GM23338 (cell line): Measurements from ENCODE around the gene WAPL.

Experiments used
- CREB1 ChIP-seq: fragments of 250-450 bp; sonication (Bioruptor Pico); IDR thresholded peaks from 2 replicates; pipeline ENCODE4 v1.5.0; 2020; ENCODE audit warnings: low read depth, mild to moderate bottlenecking, moderate library complexity
- CTCF ChIP-seq, 2 experiments: fragments of 200-600 bp in 1 of 2; sonication (generic) in 1 of 2; conservative IDR thresholded peaks; 2 replicates each; pipeline versions ENCODE4 v1.5.1 to v1.6.1; 2016 to 2017; ENCODE audit warnings: antibody characterized with exemption in 2 of 2, low read depth in 2 of 2, mild to moderate bottlenecking in 2 of 2, moderate library complexity in 1 of 2
- EZH2 ChIP-seq: fragments of 200-600 bp; sonication (generic); IDR thresholded peaks from one replicate; pipeline ENCODE4 v1.8.0; 2017; ENCODE audit warnings: antibody characterized with exemption, mild to moderate bottlenecking, low read depth; ENCODE audit not compliant: unreplicated experiment
- EZH2phosphoT487 ChIP-seq: fragments of 200-600 bp; sonication (generic); IDR thresholded peaks from one replicate; pipeline ENCODE4 v1.8.1; 2018; ENCODE audit warnings: antibody characterized with exemption; ENCODE audit not compliant: unreplicated experiment
- NANOG ChIP-seq: IDR thresholded peaks from 2 replicates; pipeline ENCODE4 v1.6.1; 2016; ENCODE audit warnings: antibody characterized with exemption, borderline replicate concordance
- POLR2AphosphoS5 ChIP-seq: IDR thresholded peaks from 2 replicates; pipeline ENCODE4 v1.6.1; 2016; ENCODE audit warnings: antibody characterized with exemption, low read depth
- REST ChIP-seq: IDR thresholded peaks from one replicate; pipeline ENCODE4 v1.6.1; 2018; ENCODE audit warnings: antibody characterized with exemption; ENCODE audit not compliant: unreplicated experiment
- ZNF462 ChIP-seq: fragments of 250-450 bp; sonication (Bioruptor Pico); IDR thresholded peaks from 2 replicates; pipeline ENCODE4 v1.5.0; 2020; ENCODE audit warnings: mild to moderate bottlenecking, moderate library complexity
- TF ChIP-seq, protein P1 (sequence below): IDR thresholded peaks from 2 replicates; pipeline ENCODE4 v1.6.1; 2016; ENCODE audit warnings: antibody characterized with exemption

DNA sequence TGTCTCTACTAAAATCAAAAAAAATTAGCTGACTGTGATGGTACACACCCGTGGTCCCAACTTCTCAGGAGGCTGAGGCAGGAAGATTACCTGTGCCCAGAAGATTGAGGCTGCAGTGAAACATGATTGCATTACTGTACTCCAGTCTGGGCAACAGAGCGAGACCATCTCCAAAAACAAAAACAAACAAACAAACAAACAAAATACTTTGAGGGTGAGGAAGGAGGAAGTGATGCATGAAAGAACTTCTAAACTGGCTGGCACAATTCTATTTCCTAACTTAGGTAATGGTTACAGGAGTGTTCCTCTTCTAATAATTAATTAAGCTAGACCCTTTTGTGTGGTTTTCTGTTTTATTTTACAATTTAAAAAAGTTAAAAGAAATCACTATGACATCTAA, 15.5 kb downstream of the WAPL start:
- TF ChIP-seq CTCF (conservative IDR thresholded peaks at IDR 0.05; ENCODE audit: low read depth in 2 of 2) = no peak
- no peak for TF ChIP-seq REST
- TF ChIP-seq POLR2AphosphoS5 = no peak
- no peak for TF ChIP-seq CREB1 (CRISPR knock-in tag)
- no peak for TF ChIP-seq EZH2phosphoT487
- no peak for TF ChIP-seq ZNF462 (CRISPR knock-in tag)
- TF ChIP-seq NANOG = no peak
- TF ChIP-seq, protein P1, sequence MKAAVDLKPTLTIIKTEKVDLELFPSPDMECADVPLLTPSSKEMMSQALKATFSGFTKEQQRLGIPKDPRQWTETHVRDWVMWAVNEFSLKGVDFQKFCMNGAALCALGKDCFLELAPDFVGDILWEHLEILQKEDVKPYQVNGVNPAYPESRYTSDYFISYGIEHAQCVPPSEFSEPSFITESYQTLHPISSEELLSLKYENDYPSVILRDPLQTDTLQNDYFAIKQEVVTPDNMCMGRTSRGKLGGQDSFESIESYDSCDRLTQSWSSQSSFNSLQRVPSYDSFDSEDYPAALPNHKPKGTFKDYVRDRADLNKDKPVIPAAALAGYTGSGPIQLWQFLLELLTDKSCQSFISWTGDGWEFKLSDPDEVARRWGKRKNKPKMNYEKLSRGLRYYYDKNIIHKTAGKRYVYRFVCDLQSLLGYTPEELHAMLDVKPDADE = no peak
- no peak for TF ChIP-seq EZH2
